ENCODE results near the gene FOXN3. TPM values are rescaled to one million over a fixed set of nuclear protein-coding genes. Genes with fewer than 3 reads are reported as not detected.

FOXN3 gene
- 55.1 and 55.6 TPM in 2 replicates for polyA plus RNA-seq (2013)

- no CpG with 5 or more reads among the region's 54 CpGs for WGBS (ENCODE audit: extremely low coverage, insufficient coverage, insufficient read length)
- H3K23ac ChIP-seq (ENCODE audit: low read length): no peak within 1 kb of the TSS
- peak within 1 kb of the TSS; percentile 93 for H3K4me2 ChIP-seq (ENCODE audit: low read length)
- peak within 1 kb of the TSS; percentile 86 for H2BK120ac ChIP-seq (ENCODE audit: insufficient read depth, low read length, poor library complexity)
- peak within 1 kb of the TSS; percentile 66 for H2AK5ac ChIP-seq (ENCODE audit: low read length)
- H3K27me3 ChIP-seq (ENCODE audit: insufficient read depth, low read length): no peaks in the 10 kb centered on the region
- H3K79me2 ChIP-seq (ENCODE audit: control insufficient read depth, insufficient read depth, low read length, poor library complexity): peaks cover 8% of the 10 kb centered on the region
- peak within 1 kb of the TSS; percentile 96 for H4K8ac ChIP-seq (ENCODE audit: low read depth, low read length)
- peak within 1 kb of the TSS; percentile 96 for H3K14ac ChIP-seq (ENCODE audit: low read length)
- H2AFZ ChIP-seq (ENCODE audit: insufficient read depth, low read length, poor library complexity): peak within 1 kb of the TSS; percentile 65
- H3K79me1 ChIP-seq (ENCODE audit: low read length): peaks cover 12% of the 10 kb centered on the region
- peak within 1 kb of the TSS; percentile 90 for H2BK5ac ChIP-seq (ENCODE audit: low read depth, low read length, poor library complexity)
- no peaks in the 10 kb centered on the region for H3K9me3 ChIP-seq (ENCODE audit: insufficient read depth, low read depth, low read length)
- H4K91ac ChIP-seq (ENCODE audit: low read depth, low read length): peak within 1 kb of the TSS; percentile 96
- H2BK12ac ChIP-seq (ENCODE audit: low read length): peak within 1 kb of the TSS; percentile 93
- peak within 1 kb of the TSS; percentile 81 for H4K12ac ChIP-seq (ENCODE audit: low read depth, low read length)
- H3K27ac ChIP-seq (ENCODE audit: low read depth, low read length): peak within 1 kb of the TSS; percentile 89
- peak within 1 kb of the TSS; percentile 81 for H3K9ac ChIP-seq (ENCODE audit: low read length)
- H3K36me3 ChIP-seq (ENCODE audit: control insufficient read depth in 1 of 2, insufficient read depth in 2 of 2, low read length in 2 of 2): peaks cover 1% of the 10 kb centered on the region in 2 experiments
- H3K4ac ChIP-seq (ENCODE audit: low read depth, low read length): peak within 1 kb of the TSS; percentile 89
- peak; percentile 71 to 86 for DNase-seq
- H3K18ac ChIP-seq (ENCODE audit: low read length): peak within 1 kb of the TSS; percentile 97
- H3K4me3 ChIP-seq (ENCODE audit: low read depth, low read length): peak within 1 kb of the TSS; percentile 97
- peaks cover 0 to 9% of the 10 kb centered on the region in 2 experiments for H3K4me1 ChIP-seq (ENCODE audit: control insufficient read depth in 1 of 2, insufficient read depth in 2 of 2, low read length in 2 of 2)
These were observed at the start of gene FOXN3 for GRCh38 chr14:89417091-89417464. FOXN3 (minus strand) TSS chr14:89417233; CDS start chr14:89412476, 4,757 bp downstream.

- Histone ChIP-seq H3K9ac (ENCODE audit: low read length) (no peak overlapping the region), H4K8ac (ENCODE audit: low read depth, low read length) (no peak overlapping the region), H3K23ac (ENCODE audit: low read length) (no peak overlapping the region), H3K79me2 (ENCODE audit: control insufficient read depth, insufficient read depth, low read length, poor library complexity) (no peaks in the 10 kb centered on the region), H3K18ac (ENCODE audit: low read length) (no peak overlapping the region), H3K4ac (ENCODE audit: low read depth, low read length) (no peak overlapping the region), H3K27ac (ENCODE audit: low read depth, low read length) (no peak overlapping the region), H3K4me1 (ENCODE audit: control insufficient read depth in 1 of 2, insufficient read depth in 2 of 2, low read length in 2 of 2) (peaks cover 0 to 2% of the 10 kb centered on the region in 2 experiments), H4K12ac (ENCODE audit: low read depth, low read length) (no peak overlapping the region), H3K4me3 (ENCODE audit: low read depth, low read length) (no peak overlapping the region), H3K79me1 (ENCODE audit: low read length) (no peaks in the 10 kb centered on the region), H2AFZ (ENCODE audit: insufficient read depth, low read length, poor library complexity) (no peak overlapping the region), H3K36me3 (ENCODE audit: control insufficient read depth in 1 of 2, insufficient read depth in 2 of 2, low read length in 2 of 2) (no peaks in the 10 kb centered on the region), H2BK5ac (ENCODE audit: low read depth, low read length, poor library complexity) (no peak overlapping the region), H2BK120ac (ENCODE audit: insufficient read depth, low read length, poor library complexity) (no peak overlapping the region), H4K91ac (ENCODE audit: low read depth, low read length) (no peak overlapping the region), H3K27me3 (ENCODE audit: insufficient read depth, low read length) (no peaks in the 10 kb centered on the region), H3K4me2 (ENCODE audit: low read length) (no peak overlapping the region), H3K9me3 (ENCODE audit: insufficient read depth, low read depth, low read length) (no peaks in the 10 kb centered on the region), H2BK12ac (ENCODE audit: low read length) (no peak overlapping the region), H3K14ac (ENCODE audit: low read length) (no peak overlapping the region), H2AK5ac (ENCODE audit: low read length) (no peak overlapping the region)
- no peak for DNase-seq
- no CpG with 5 or more reads among the region's 5 CpGs for WGBS (ENCODE audit: extremely low coverage, insufficient coverage, insufficient read length)
These were observed 49.5 kb upstream of the FOXN3 start for GRCh38 chr14:89466484-89466883.

DNA sequence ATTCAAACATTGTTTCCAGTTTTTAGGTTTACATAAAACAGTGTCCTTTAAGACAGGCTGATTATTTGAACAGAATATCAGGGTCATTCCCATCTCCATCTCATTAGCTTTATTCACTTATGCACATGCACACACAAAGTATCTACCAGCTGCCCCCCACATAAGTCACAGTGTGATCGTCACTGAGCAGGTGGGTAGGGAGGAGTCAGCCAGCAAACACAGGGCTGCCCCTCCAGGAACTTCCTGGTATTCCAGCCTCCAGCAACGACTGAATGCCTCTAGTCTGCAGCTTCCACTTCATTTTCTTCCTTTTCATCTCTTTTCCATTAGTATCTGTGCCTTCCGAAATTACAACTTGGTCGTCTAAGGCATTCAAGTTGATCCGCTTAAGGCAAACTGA is 48.8 kb upstream of the FOXN3 start:
- Histone ChIP-seq H3K4me2 (ENCODE audit: low read length) (no peak overlapping the region), H4K91ac (ENCODE audit: low read depth, low read length) (no peak overlapping the region)

GRCh38 chr14:89461256-89461655 is 44.2 kb upstream of the FOXN3 start:
- Histone ChIP-seq H3K23ac (ENCODE audit: low read length) (no peak overlapping the region), H4K12ac (ENCODE audit: low read depth, low read length) (no peak overlapping the region), H2BK5ac (ENCODE audit: low read depth, low read length, poor library complexity) (no peak overlapping the region), H2AK5ac (ENCODE audit: low read length) (no peak overlapping the region), H2BK12ac (ENCODE audit: low read length) (no peak overlapping the region), H3K79me2 (ENCODE audit: control insufficient read depth, insufficient read depth, low read length, poor library complexity) (no peaks in the 10 kb centered on the region), H2BK120ac (ENCODE audit: insufficient read depth, low read length, poor library complexity) (no peak overlapping the region), H3K4me2 (ENCODE audit: low read length) (no peak overlapping the region), H3K36me3 (ENCODE audit: control insufficient read depth in 1 of 2, insufficient read depth in 2 of 2, low read length in 2 of 2) (no peaks in the 10 kb centered on the region), H3K27me3 (ENCODE audit: insufficient read depth, low read length) (no peaks in the 10 kb centered on the region), H3K9ac (ENCODE audit: low read length) (no peak overlapping the region), H3K79me1 (ENCODE audit: low read length) (peaks cover 2% of the 10 kb centered on the region), H3K27ac (ENCODE audit: low read depth, low read length) (no peak overlapping the region), H2AFZ (ENCODE audit: insufficient read depth, low read length, poor library complexity) (no peak overlapping the region), H3K18ac (ENCODE audit: low read length) (no peak overlapping the region), H3K4ac (ENCODE audit: low read depth, low read length) (no peak overlapping the region), H4K8ac (ENCODE audit: low read depth, low read length) (no peak overlapping the region), H3K4me1 (ENCODE audit: control insufficient read depth in 1 of 2, insufficient read depth in 2 of 2, low read length in 2 of 2) (peaks cover 5 to 8% of the 10 kb centered on the region in 2 experiments), H3K14ac (ENCODE audit: low read length) (no peak overlapping the region), H4K91ac (ENCODE audit: low read depth, low read length) (no peak overlapping the region), H3K4me3 (ENCODE audit: low read depth, low read length) (no peak overlapping the region), H3K9me3 (ENCODE audit: insufficient read depth, low read depth, low read length) (no peaks in the 10 kb centered on the region)
- no CpG with 5 or more reads among the region's 3 CpGs for WGBS (ENCODE audit: extremely low coverage, insufficient coverage, insufficient read length)
- DNase-seq: no peak

More for the DNA sequence above, 48.8 kb upstream of the FOXN3 start:
- no peak for DNase-seq
- H4K12ac ChIP-seq (ENCODE audit: low read depth, low read length): no peak overlapping the region
- H2BK12ac ChIP-seq (ENCODE audit: low read length): no peak overlapping the region
- H3K27me3 ChIP-seq (ENCODE audit: insufficient read depth, low read length): no peaks in the 10 kb centered on the region
- no CpG with 5 or more reads among the region's 5 CpGs for WGBS (ENCODE audit: extremely low coverage, insufficient coverage, insufficient read length)
- H3K4me3 ChIP-seq (ENCODE audit: low read depth, low read length): no peak overlapping the region
- H2AFZ ChIP-seq (ENCODE audit: insufficient read depth, low read length, poor library complexity): no peak overlapping the region
- no peaks in the 10 kb centered on the region for H3K36me3 ChIP-seq (ENCODE audit: control insufficient read depth in 1 of 2, insufficient read depth in 2 of 2, low read length in 2 of 2)
- peaks cover 0 to 2% of the 10 kb centered on the region in 2 experiments for H3K4me1 ChIP-seq (ENCODE audit: control insufficient read depth in 1 of 2, insufficient read depth in 2 of 2, low read length in 2 of 2)
- H3K14ac ChIP-seq (ENCODE audit: low read length): no peak overlapping the region
- H3K79me2 ChIP-seq (ENCODE audit: control insufficient read depth, insufficient read depth, low read length, poor library complexity): no peaks in the 10 kb centered on the region
- no peak overlapping the region for H2BK120ac ChIP-seq (ENCODE audit: insufficient read depth, low read length, poor library complexity)
- H3K18ac ChIP-seq (ENCODE audit: low read length): no peak overlapping the region
- no peak overlapping the region for H4K8ac ChIP-seq (ENCODE audit: low read depth, low read length)
- H3K23ac ChIP-seq (ENCODE audit: low read length): no peak overlapping the region
- H3K9me3 ChIP-seq (ENCODE audit: insufficient read depth, low read depth, low read length): no peaks in the 10 kb centered on the region
- H3K9ac ChIP-seq (ENCODE audit: low read length): no peak overlapping the region
- no peak overlapping the region for H2BK5ac ChIP-seq (ENCODE audit: low read depth, low read length, poor library complexity)
- no peaks in the 10 kb centered on the region for H3K79me1 ChIP-seq (ENCODE audit: low read length)
- no peak overlapping the region for H3K27ac ChIP-seq (ENCODE audit: low read depth, low read length)
- H2AK5ac ChIP-seq (ENCODE audit: low read length): no peak overlapping the region
- no peak overlapping the region for H3K4ac ChIP-seq (ENCODE audit: low read depth, low read length)
